Measurements from ENCODE around the gene HLA-DMB. TPM values are rescaled to one million over a fixed set of nuclear protein-coding genes. Genes with fewer than 3 reads are reported as not detected.

HLA-DMB gene
- polyA plus RNA-seq, 1 of the 3 experiments (the other 2 are of a cell fraction): not detected

GRCh38 chr6:32905078-32905477 is 35.8 kb downstream of the HLA-DMB start:
- TF ChIP-seq FOXJ3 (CRISPR knock-in tag; IDR thresholded peaks at IDR 0.05) (no peak), USF2 (IDR thresholded peaks at IDR 0.05; ENCODE audit: borderline replicate concordance, low read depth, low read length) (no peak), ZBTB33 (IDR thresholded peaks at IDR 0.05; ENCODE audit: borderline replicate concordance, low read depth) (no peak), TEAD4 (IDR thresholded peaks at IDR 0.05; ENCODE audit: borderline replicate concordance, insufficient read depth) (no peak), RCOR1 (IDR thresholded peaks at IDR 0.05; ENCODE audit: low read length) (no peak), RAD21 (IDR thresholded peaks at IDR 0.05; ENCODE audit: low read length) (no peak), TCF12 (IDR thresholded peaks at IDR 0.05) (no peak), NRF1 (IDR thresholded peaks at IDR 0.05; ENCODE audit: low read depth, low read length) (no peak), RXRA (IDR thresholded peaks at IDR 0.05; ENCODE audit: borderline replicate concordance, low read depth) (no peak), MXI1 (IDR thresholded peaks at IDR 0.05; ENCODE audit: low read depth, low read length) (no peak), MAX (IDR thresholded peaks at IDR 0.05; ENCODE audit: low read depth) (no peak), MEF2A (IDR thresholded peaks at IDR 0.05; ENCODE audit: borderline replicate concordance, low read depth) (no peak), CHD2 (IDR thresholded peaks at IDR 0.05; ENCODE audit: low read length, partially characterized antibody) (no peak), YY1 (IDR thresholded peaks at IDR 0.05; ENCODE audit: low read depth) (no peak), GATA2 (CRISPR knock-in tag; IDR thresholded peaks at IDR 0.05) (no peak), PBX3 (IDR thresholded peaks at IDR 0.05) (no peak), USF1 (IDR thresholded peaks at IDR 0.05; ENCODE audit: borderline replicate concordance, low read depth) (no peak), FOSL2 (IDR thresholded peaks at IDR 0.05; ENCODE audit: borderline replicate concordance, low read depth) (no peak), IRF3 (IDR thresholded peaks at IDR 0.05; ENCODE audit: low read depth, low read length) (no peak)
- Histone ChIP-seq H4K20me1 (ENCODE audit: insufficient read depth) (no peaks in the 10 kb centered on the region), H3K79me2 (ENCODE audit: insufficient read depth) (no peaks in the 10 kb centered on the region), H2AFZ (ENCODE audit: low read depth) (no peak overlapping the region), H3K9me2 (no peaks in the 10 kb centered on the region), H3K4me2 (no peak overlapping the region), H3K36me3 (replicated peaks in 1 of 2; ENCODE audit: control insufficient read depth in 1 of 2, insufficient read depth in 2 of 2, low read length in 1 of 2) (peaks cover 0 to 8% of the 10 kb centered on the region in 2 experiments), H3K4me1 (ENCODE audit: control insufficient read depth in 1 of 2, insufficient read depth in 2 of 2, low read depth in 1 of 2, low read length in 1 of 2) (no peaks in the 10 kb centered on the region), H3F3A (replicated peaks; ENCODE audit: insufficient read depth) (peaks cover 6% of the 10 kb centered on the region), H3K9ac (no peak overlapping the region), H3K27me3 (ENCODE audit: insufficient read depth) (no peaks in the 10 kb centered on the region), H3K9me3 (no peaks in the 10 kb centered on the region), H3K4me3 (ENCODE audit: low read depth in 2 of 2, low read length in 1 of 2) (no peak overlapping the region), H3K27ac (ENCODE audit: low read depth in 2 of 2, low read length in 1 of 2) (no peak overlapping the region)
- CTCF ChIA-PET: interaction anchor here (0.9 to 2.6 kb wide), 10 partner anchors 9 to 96 kb away, joined by 3 to 18 read pairs (median 4); partner anchors contain the start of genes HLA-DMA and TAP2
- no peak for DNase-seq
- WGBS (ENCODE audit: low lambda C conversion rate): 87% methylated on average over 2 of the region's 2 CpGs
- POLR2A ChIA-PET: interaction anchor here (1.1 kb wide), 1 partner anchor 11 kb away, joined by 3 read pairs; no protein-coding TSS in a partner anchor

Measured in SK-N-SH (cell line).